Lower lobe of right lung (tissue), 2 donors: ENCODE measurements around the gene EXOC4. TPM values are rescaled to one million over a fixed set of nuclear protein-coding genes. Genes with fewer than 3 reads are reported as not detected.

ENCODE experiments used
- ATAC-seq, 2 donors: fragments of 200-7000 bp; cut with Tn5 transposase; one replicate each; pipeline ENCODE4 v1.9.1; 2020 to 2022; ENCODE audit warnings: mild to moderate bottlenecking in 2 of 2, moderate library complexity in 2 of 2
- DNase-seq: peaks from one replicate; pipeline ENCODE4 v3.0.0-alpha.2; 2020
- H3K27ac ChIP-seq: fragments of 200-600 bp; one replicate; pipeline ENCODE4 v1.8.0; 2022
- H3K27me3 ChIP-seq: fragments of 200-600 bp; one replicate; pipeline ENCODE4 v1.8.0; 2022; ENCODE audit warnings: low read depth
- H3K36me3 ChIP-seq: fragments of 200-600 bp; one replicate; pipeline ENCODE4 v1.8.0; 2022; ENCODE audit warnings: mild to moderate bottlenecking
- H3K4me1 ChIP-seq: fragments of 200-600 bp; one replicate; pipeline ENCODE4 v1.8.0; 2022
- H3K4me3 ChIP-seq: fragments of 200-600 bp; one replicate; pipeline ENCODE4 v1.8.0; 2022; ENCODE audit warnings: mild to moderate bottlenecking
- H3K9me3 ChIP-seq: fragments of 200-600 bp; one replicate; pipeline ENCODE4 v1.8.0; 2022
- intact Hi-C: fragments of 100-400 bp; cut with DNase I; formaldehyde crosslinking; loops from one replicate; pipeline ENCODE4 v1.11.0; 2022
- total RNA-seq: library from RNA; stranded (reverse); fragmentation: NEBNext Ultra II Directional; extraction: Animal tissue kit (Norgen Biotek cat#: 25700); gene quantifications from one replicate; pipeline ENCODE4 v1.2.1, GENCODE V29; 2021
- TF ChIP-seq, protein P1 (sequence below): fragments of 200-600 bp; IDR thresholded peaks from one replicate; pipeline ENCODE4 v1.8.0; 2022; ENCODE audit warnings: antibody characterized with exemption, mild to moderate bottlenecking
- donor health status: DM: no; HTN: yes; CAD: no; lungs with severe emphysema.

EXOC4 gene
- total RNA-seq, 1 donor from 2014 or later = 80.2 TPM

DNA sequence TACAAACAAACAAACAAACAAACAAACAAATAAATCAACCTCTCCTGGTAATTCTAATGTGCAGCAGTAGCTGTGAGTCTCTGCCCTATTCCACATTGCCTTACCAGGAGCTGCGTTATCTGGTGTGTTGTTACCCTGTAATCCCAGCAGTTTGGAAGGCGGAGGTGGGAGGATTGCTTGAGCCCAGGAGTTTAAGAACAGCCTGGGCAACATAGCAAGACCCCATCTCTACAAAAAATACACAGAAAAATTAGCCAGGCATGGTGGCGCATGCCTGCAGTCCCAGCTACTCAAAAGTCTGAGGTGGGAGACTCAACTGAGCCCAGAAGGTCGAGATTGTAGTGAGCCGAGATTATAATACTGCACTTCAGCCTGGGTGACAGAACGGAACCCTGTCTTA is 192.7 kb downstream of the EXOC4 start:
- DNase-seq (no peak), ATAC-seq (no peak)
- H3K27ac ChIP-seq = no peak overlapping the region
- no peaks in the 10 kb centered on the region for H3K9me3 ChIP-seq
- intact Hi-C loops = no loop called here
- H3K36me3 ChIP-seq = no peaks in the 10 kb centered on the region
- H3K4me3 ChIP-seq = no peak overlapping the region
- TF ChIP-seq, protein P1, sequence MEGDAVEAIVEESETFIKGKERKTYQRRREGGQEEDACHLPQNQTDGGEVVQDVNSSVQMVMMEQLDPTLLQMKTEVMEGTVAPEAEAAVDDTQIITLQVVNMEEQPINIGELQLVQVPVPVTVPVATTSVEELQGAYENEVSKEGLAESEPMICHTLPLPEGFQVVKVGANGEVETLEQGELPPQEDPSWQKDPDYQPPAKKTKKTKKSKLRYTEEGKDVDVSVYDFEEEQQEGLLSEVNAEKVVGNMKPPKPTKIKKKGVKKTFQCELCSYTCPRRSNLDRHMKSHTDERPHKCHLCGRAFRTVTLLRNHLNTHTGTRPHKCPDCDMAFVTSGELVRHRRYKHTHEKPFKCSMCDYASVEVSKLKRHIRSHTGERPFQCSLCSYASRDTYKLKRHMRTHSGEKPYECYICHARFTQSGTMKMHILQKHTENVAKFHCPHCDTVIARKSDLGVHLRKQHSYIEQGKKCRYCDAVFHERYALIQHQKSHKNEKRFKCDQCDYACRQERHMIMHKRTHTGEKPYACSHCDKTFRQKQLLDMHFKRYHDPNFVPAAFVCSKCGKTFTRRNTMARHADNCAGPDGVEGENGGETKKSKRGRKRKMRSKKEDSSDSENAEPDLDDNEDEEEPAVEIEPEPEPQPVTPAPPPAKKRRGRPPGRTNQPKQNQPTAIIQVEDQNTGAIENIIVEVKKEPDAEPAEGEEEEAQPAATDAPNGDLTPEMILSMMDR = no peak
- no peaks in the 10 kb centered on the region for H3K27me3 ChIP-seq
- H3K4me1 ChIP-seq = no peaks in the 10 kb centered on the region

DNA sequence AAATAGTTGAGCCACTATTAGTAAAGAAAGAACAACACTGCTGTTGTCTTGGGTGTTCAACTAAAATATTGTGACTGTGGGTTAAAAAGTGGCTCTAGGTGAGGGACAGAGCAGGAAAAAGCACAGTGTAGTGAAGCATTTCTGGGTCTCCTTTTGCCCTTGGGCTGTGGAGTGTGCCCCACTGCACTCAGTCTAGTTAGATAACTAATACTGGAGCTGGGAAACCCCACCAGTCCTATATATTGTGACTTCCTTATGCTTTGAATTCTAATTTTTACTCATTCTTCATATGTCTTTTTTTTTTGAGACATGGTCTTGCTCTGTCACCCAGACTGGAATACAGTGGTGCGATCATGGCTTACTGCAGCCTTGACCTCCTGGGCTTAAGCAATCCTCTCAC is 195.1 kb downstream of the EXOC4 start:
- DNase-seq = no peak
- intact Hi-C loops = no loop called here
- TF ChIP-seq, protein P1 = no peak

DNA sequence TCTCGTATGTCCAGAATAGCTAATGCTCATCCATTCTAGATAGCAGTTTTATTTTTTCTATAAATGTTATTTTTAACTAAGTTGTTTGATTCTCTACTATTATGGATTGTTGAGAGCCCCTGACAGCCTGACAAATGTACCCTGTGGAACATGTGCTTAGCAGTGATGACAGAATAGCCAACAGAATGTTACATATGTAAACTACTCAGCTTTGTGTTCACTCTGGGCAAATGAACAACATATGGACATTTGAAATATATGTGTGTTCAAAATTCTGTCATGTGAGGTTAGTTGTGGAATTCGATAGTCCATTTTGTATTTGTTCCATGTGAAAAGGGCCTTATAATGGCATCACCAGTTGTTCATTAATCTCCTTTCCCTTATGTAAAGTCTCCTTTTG is 199.7 kb downstream of the EXOC4 start:
- H3K4me1 ChIP-seq = no peaks in the 10 kb centered on the region
- no peak overlapping the region for H3K4me3 ChIP-seq
- intact Hi-C loops = no loop called here
- TF ChIP-seq, protein P1 = no peak
- H3K27ac ChIP-seq = no peak overlapping the region
- DNase-seq (no peak), ATAC-seq (no peak)
- H3K9me3 ChIP-seq = no peaks in the 10 kb centered on the region
- H3K27me3 ChIP-seq = no peaks in the 10 kb centered on the region
- H3K36me3 ChIP-seq = no peaks in the 10 kb centered on the region

More for the DNA sequence above, 195.1 kb downstream of the EXOC4 start:
- no peak overlapping the region for H3K27ac ChIP-seq
- H3K4me3 ChIP-seq = no peak overlapping the region
- H3K27me3 ChIP-seq = no peaks in the 10 kb centered on the region
- no peaks in the 10 kb centered on the region for H3K4me1 ChIP-seq
- ATAC-seq = no peak
- H3K9me3 ChIP-seq = no peaks in the 10 kb centered on the region
- no peaks in the 10 kb centered on the region for H3K36me3 ChIP-seq

DNA sequence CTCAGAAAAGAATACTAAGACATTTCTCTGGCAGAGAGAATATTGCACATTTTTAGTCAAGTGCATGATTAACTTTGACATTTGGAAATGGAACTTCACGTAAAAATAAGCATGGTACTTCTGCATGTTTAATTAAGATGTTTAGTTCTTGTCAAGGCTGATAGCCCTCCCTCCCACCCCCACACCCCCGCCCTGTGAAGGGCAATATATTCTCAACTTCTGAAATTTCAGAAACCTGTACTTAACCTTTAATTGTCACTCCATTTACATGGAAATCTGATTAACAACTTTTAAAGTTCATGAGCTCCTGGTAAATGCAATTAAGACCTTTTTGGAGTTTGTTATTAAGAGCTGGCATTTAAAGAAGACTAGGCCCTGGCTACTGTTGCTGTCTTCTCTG is 205.8 kb downstream of the EXOC4 start:
- no peaks in the 10 kb centered on the region for H3K4me1 ChIP-seq
- no peaks in the 10 kb centered on the region for H3K27me3 ChIP-seq
- no peak overlapping the region for H3K27ac ChIP-seq
- ATAC-seq (no peak), DNase-seq (no peak)
- H3K36me3 ChIP-seq = no peaks in the 10 kb centered on the region
- no peak overlapping the region for H3K4me3 ChIP-seq
- TF ChIP-seq, protein P1 = no peak
- no peaks in the 10 kb centered on the region for H3K9me3 ChIP-seq
- intact Hi-C loops = no loop called here

DNA sequence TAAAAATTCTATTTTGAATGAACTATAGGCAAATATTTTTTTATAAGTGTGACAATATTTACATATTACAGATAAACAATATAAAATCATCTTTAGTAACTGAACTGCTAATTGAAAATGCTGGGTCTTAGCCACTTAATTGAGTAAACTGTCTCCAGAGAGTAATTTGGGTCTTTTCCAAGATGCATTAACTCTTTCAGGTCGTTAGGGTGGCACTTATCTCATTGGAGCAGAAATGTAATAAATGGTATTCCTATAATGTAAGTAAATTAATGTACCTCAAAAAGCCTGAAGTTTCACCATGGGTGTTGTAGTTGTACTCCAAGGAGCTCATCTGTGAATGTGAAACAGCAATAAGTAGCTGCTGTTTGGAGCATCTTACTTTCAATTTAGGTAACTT is 208.5 kb downstream of the EXOC4 start:
- no peak for ATAC-seq
- Histone ChIP-seq H3K27ac (no peak overlapping the region), H3K4me3 (no peak overlapping the region), H3K4me1 (no peaks in the 10 kb centered on the region), H3K9me3 (peaks cover 6% of the 10 kb centered on the region), H3K36me3 (no peaks in the 10 kb centered on the region), H3K27me3 (no peaks in the 10 kb centered on the region)
- intact Hi-C loops = no loop called here
- TF ChIP-seq, protein P1 = no peak
- no peak for DNase-seq

DNA sequence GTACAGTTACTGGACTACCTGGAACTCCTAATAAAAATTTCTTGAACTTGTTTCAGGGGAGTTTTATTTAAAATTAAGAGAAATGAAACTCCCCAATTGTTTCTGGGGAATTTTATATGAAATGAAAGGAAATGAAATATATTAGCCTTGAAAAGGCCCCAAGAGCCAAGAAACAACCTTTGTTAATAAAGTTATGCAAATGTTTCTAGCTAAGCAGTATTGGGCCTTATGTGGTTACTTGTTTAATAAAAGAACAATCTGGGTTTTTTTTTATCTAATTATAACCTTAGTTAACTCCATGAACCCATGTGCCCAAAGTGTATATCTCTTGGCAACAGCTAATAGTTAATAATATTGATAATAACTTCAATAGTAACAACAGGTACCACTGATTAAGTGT is 222.8 kb downstream of the EXOC4 start:
- H3K4me3 ChIP-seq = no peak overlapping the region
- no peak for ATAC-seq
- H3K9me3 ChIP-seq = no peaks in the 10 kb centered on the region
- no peaks in the 10 kb centered on the region for H3K27me3 ChIP-seq
- intact Hi-C loops = no loop called here
- TF ChIP-seq, protein P1 = no peak
- no peak for DNase-seq
- no peak overlapping the region for H3K27ac ChIP-seq
- no peaks in the 10 kb centered on the region for H3K4me1 ChIP-seq
- peaks cover 9% of the 10 kb centered on the region for H3K36me3 ChIP-seq
